ENCODE measurements around the gene PARD6B. TPM values are rescaled to one million over a fixed set of nuclear protein-coding genes. Genes with fewer than 3 reads are reported as not detected.
"Not testable (repeated sequence)": the region's sequence is repeated elsewhere in the genome, so short reads cannot be mapped to it uniquely, and the experiment has no call there.

PARD6B gene
- total and polyA plus RNA-seq, 2 donors (not counting 3 experiments of a cell fraction or from before 2014, with no cell fraction given): 0.03 TPM; not detected in 1

DNA sequence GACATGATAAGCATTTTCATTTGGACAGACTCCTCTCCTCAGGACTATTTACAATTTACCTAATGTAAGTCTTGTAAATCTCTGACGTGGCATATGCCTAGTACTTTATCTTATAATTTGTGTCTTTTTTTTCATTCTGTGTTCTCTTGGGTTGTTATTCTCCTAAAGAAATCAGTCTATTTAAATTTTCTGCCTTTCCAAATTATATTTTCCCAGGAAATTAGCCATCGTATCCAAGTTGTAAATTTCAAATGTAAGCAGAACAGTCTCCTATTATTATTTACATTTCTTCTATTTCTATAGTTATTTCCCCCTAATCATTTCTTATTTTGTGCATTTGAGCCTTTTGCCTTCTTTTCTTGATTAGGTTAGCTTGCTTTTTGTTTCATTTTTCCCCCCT lies 46.0 kb downstream of the PARD6B start:
- no peak overlapping the region for H2AFZ ChIP-seq (ENCODE audit: low read depth, low read length)
- H3K79me2 ChIP-seq (ENCODE audit: control insufficient read depth, insufficient read depth, low read length): no peaks in the 10 kb centered on the region
- DNase-seq (ENCODE audit: low read depth, low spot score) (no peak), FAIRE-seq (no peak)
- no peak overlapping the region for H3K9ac ChIP-seq (replicated peaks; ENCODE audit: extremely low read depth, insufficient read depth, low read length)
- BruUV-seq (replicated peaks): no TSS peak
- no peaks in the 10 kb centered on the region for H3K9me3 ChIP-seq (replicated peaks; ENCODE audit: control insufficient read depth, insufficient read depth, low read length)
- no peaks in the 10 kb centered on the region for H3K4me1 ChIP-seq (ENCODE audit: control insufficient read depth, extremely low read depth, insufficient read depth, low read length)
- no peak overlapping the region for H3K4me3 ChIP-seq (replicated peaks in 1 of 3; ENCODE audit: insufficient read depth in 1 of 3, low read depth in 1 of 3, low read length in 3 of 3)
- intact Hi-C loops (cut with micrococcal nuclease): no loop called here
- no peak overlapping the region for H3K27ac ChIP-seq (ENCODE audit: insufficient read depth, low read depth, low read length)
- TF ChIP-seq POLR2AphosphoS5 (IDR thresholded peaks at IDR 0.05; ENCODE audit: insufficient read depth, low read depth, low read length) (no peak), EZH2 (IDR thresholded peaks at IDR 0.05; ENCODE audit: borderline replicate concordance, low read depth, low read length, severe bottlenecking) (no peak), JUN (IDR thresholded peaks at IDR 0.05; ENCODE audit: borderline replicate concordance, insufficient read depth, insufficient read length, low read depth) (no peak)
- dilution Hi-C loops (cut with MboI; ENCODE audit: extremely low pct_ligation_motif_present, low sequenced_read_pairs): no loop called here
- H3K9me1 ChIP-seq (replicated peaks; ENCODE audit: control insufficient read depth, extremely low read depth, insufficient read depth, low read length): no peaks in the 10 kb centered on the region
- H3K36me3 ChIP-seq (ENCODE audit: control insufficient read depth in 2 of 2, extremely low read depth in 1 of 2, insufficient read depth in 2 of 2, low read length in 2 of 2): no peaks in the 10 kb centered on the region
- peaks cover 3% of the 10 kb centered on the region in 2 experiments for H3K27me3 ChIP-seq (ENCODE audit: control insufficient read depth in 2 of 2, insufficient read depth in 2 of 2, low read length in 2 of 2)
- H4K20me1 ChIP-seq (replicated peaks; ENCODE audit: control insufficient read depth, extremely low read depth, insufficient read depth, low read length): no peaks in the 10 kb centered on the region
- no peak overlapping the region for H3K4me2 ChIP-seq (ENCODE audit: insufficient read depth, low read length)
- CTCF ChIA-PET: interaction anchor here (1.2 to 1.5 kb wide), 2 partner anchors 10 to 13 kb away, joined by 4 read pairs; no protein-coding TSS in a partner anchor
- POLR2A ChIA-PET: no interaction called here

- H3K79me2 ChIP-seq (ENCODE audit: control insufficient read depth, insufficient read depth, low read length); H3K9me1 ChIP-seq (replicated peaks; ENCODE audit: control insufficient read depth, extremely low read depth, insufficient read depth, low read length); H3K36me3 ChIP-seq (ENCODE audit: control insufficient read depth in 2 of 2, extremely low read depth in 1 of 2, insufficient read depth in 2 of 2, low read length in 2 of 2); FAIRE-seq; H3K27me3 ChIP-seq (ENCODE audit: control insufficient read depth in 2 of 2, insufficient read depth in 2 of 2, low read length in 2 of 2); DNase-seq (ENCODE audit: low read depth, low spot score); dilution Hi-C loops (cut with MboI; ENCODE audit: extremely low pct_ligation_motif_present, low sequenced_read_pairs); H3K4me3 ChIP-seq (replicated peaks in 1 of 3; ENCODE audit: insufficient read depth in 1 of 3, low read depth in 1 of 3, low read length in 3 of 3); intact Hi-C loops (cut with micrococcal nuclease); H3K9me3 ChIP-seq (replicated peaks; ENCODE audit: control insufficient read depth, insufficient read depth, low read length); H3K27ac ChIP-seq (ENCODE audit: insufficient read depth, low read depth, low read length); POLR2A ChIA-PET; BruUV-seq (replicated peaks); H3K4me1 ChIP-seq (ENCODE audit: control insufficient read depth, extremely low read depth, insufficient read depth, low read length); H3K4me2 ChIP-seq (ENCODE audit: insufficient read depth, low read length); H2AFZ ChIP-seq (ENCODE audit: low read depth, low read length); H3K9ac ChIP-seq (replicated peaks; ENCODE audit: extremely low read depth, insufficient read depth, low read length); H4K20me1 ChIP-seq (replicated peaks; ENCODE audit: control insufficient read depth, extremely low read depth, insufficient read depth, low read length): not testable (repeated sequence)
- CTCF ChIA-PET: interaction anchor here (1.7 to 3.4 kb wide), 3 partner anchors 11 to 30 kb away, joined by 5 to 25 read pairs (median 10); partner anchors contain the start of gene BCAS4
Measured at GRCh38 chr20:50778994-50779393, 47.6 kb downstream of the PARD6B start.

All from endothelial cell of umbilical vein (primary cell).